Ovary (tissue), 9 donors: ENCODE results near the gene BRAT1. TPM values are rescaled to one million over a fixed set of nuclear protein-coding genes. Genes with fewer than 3 reads are reported as not detected.

ENCODE experiments used
- DNase-seq, 5 donors: peaks; one replicate each; pipeline ENCODE4 v3.0.0-alpha.2; 2019 to 2020
- H3K27ac ChIP-seq, 2 donors: fragments of 200-600 bp; one replicate each; pipeline versions ENCODE4 v1.5.1 to v1.8.0; 2019 to 2022
- H3K27me3 ChIP-seq: fragments of 200-600 bp; one replicate; pipeline ENCODE4 v1.8.0; 2022
- H3K36me3 ChIP-seq: fragments of 200-600 bp; sonication (generic); one replicate; pipeline ENCODE4 v1.5.1; 2019
- H3K4me1 ChIP-seq: one replicate; pipeline ENCODE4 v1.8.1; 2013; ENCODE audit warnings: mild to moderate bottlenecking, moderate library complexity; ENCODE audit not compliant: insufficient read depth
- H3K4me3 ChIP-seq: fragments of 200-600 bp; sonication (generic); one replicate; pipeline ENCODE4 v1.5.1; 2017
- H3K9me3 ChIP-seq, 2 donors: fragments of 200-600 bp in 1 of 2; sonication (generic) in 1 of 2; one replicate each; pipeline versions ENCODE4 v1.5.1 to v1.8.1; 2013 to 2019; ENCODE audit warnings: mild to moderate bottlenecking in 1 of 2, moderate library complexity in 1 of 2
- CTCF ChIP-seq, 3 donors: fragments of 450-650 bp in 2 of 3; fragments of 200-600 bp in 1 of 3; IDR thresholded peaks; one replicate each; pipeline versions ENCODE4 v1.5.1 to v1.8.0; 2016 to 2022; ENCODE audit warnings: antibody characterized with exemption in 3 of 3, mild to moderate bottlenecking in 1 of 3
- EP300 ChIP-seq: sonication (generic); formaldehyde crosslinking; IDR thresholded peaks from one replicate; pipeline ENCODE4 v1.6.1; 2017; ENCODE audit warnings: antibody characterized with exemption
- POLR2A ChIP-seq: fragments of 450-650 bp; IDR thresholded peaks from one replicate; pipeline ENCODE4 v1.6.1; 2017; ENCODE audit warnings: antibody characterized with exemption, mild to moderate bottlenecking, moderate library complexity
- WGBS, 3 donors: extraction: QIAGEN DNeasy Blood & Tissue Kit in 1 of 3; methylation state at CpG; one replicate each; pipeline versions ENCODE4 v1.1.5 to v1.1.7; 2013 to 2017; 5-methylcytosine and 5-hydroxymethylcytosine counted together
- intact Hi-C, 4 donors: fragments of 100-400 bp; cut with DNase I; formaldehyde crosslinking; loops; one replicate each; pipeline versions ENCODE4 v1.11.0 to v1.15.1; 2022 to 2023
- polyA plus RNA-seq, 2 donors: library from polyadenylated mRNA; stranded (reverse); fragments of 200-250 nt in 1 of 2; fragments of 350-450 nt in 1 of 2; fragmentation: Illumina TruSeq in 1 of 2; extraction: RNeasy Lipid Tissue Mini Kit (QIAGEN cat#74804) in 1 of 2; gene quantifications; one replicate each; pipeline ENCODE4 v1.2.3, GENCODE V29; 2013 to 2014
- total RNA-seq, 7 donors: library from RNA; depleted of rRNA in 2 of 7; stranded (reverse); fragments of >200 nt in 2 of 7; fragmentation: NEBNext Ultra II Directional in 3 of 7; extraction: Animal tissue kit (Norgen Biotek cat#: 25700) in 3 of 7; gene quantifications; one replicate each; pipeline versions ENCODE4 v1.1.0 to v1.2.4, GENCODE V29; 2016 to 2023
- donor health status: DM: no; HTN: no; CAD: no; lungs with moderate emphysema.
- donor health status: DM: no; HTN: no; CAD: no.
- donor health status: Bipolar disorder and iron deficiency.
- donor health status: DM: yes; HTN: yes; CAD: no.
- donor health status: DM: no; HTN: no; CAD: no.
- donor health status: DM: yes; HTN: yes; CAD: no.

BRAT1 gene
- total and polyA plus RNA-seq, 9 donors: 1.3 to 39.1 (median 30.2) TPM

- 88 to 90% (median 88%) methylated on average over 15 of the region's 15 CpGs for WGBS, 3 donors
- Histone ChIP-seq H3K27me3 (no peaks in the 10 kb centered on the region), H3K4me1 (no peaks in the 10 kb centered on the region), H3K4me3 (no peak overlapping the region), H3K36me3 (no peaks in the 10 kb centered on the region), H3K9me3 (no peaks in the 10 kb centered on the region), H3K27ac (no peak overlapping the region)
- intact Hi-C loops: loop anchor here in 1 of 4 donors (10.0 kb wide), 1 partner anchor 97 kb away; the partner anchor contains the start of gene GRIFIN
- no peak for TF ChIP-seq POLR2A
- TF ChIP-seq EP300: no peak
- TF ChIP-seq CTCF (IDR thresholded peaks at IDR 0.05): no peak
- no peak for DNase-seq
Observed at GRCh38 chr7:2571409-2571808, 16.1 kb upstream of the BRAT1 start.

- H3K27me3 ChIP-seq: no peaks in the 10 kb centered on the region
- H3K27ac ChIP-seq: no peak overlapping the region
- WGBS, 3 donors: 84 to 90% (median 87%) methylated on average over 16 of the region's 16 CpGs
- H3K9me3 ChIP-seq: no peaks in the 10 kb centered on the region
- H3K4me3 ChIP-seq: no peak overlapping the region
- intact Hi-C loops: loop anchor here in 1 of 4 donors (10.0 kb wide), 1 partner anchor 95 kb away; the partner anchor contains the start of gene GRIFIN
- no peaks in the 10 kb centered on the region for H3K4me1 ChIP-seq
- no peaks in the 10 kb centered on the region for H3K36me3 ChIP-seq
- TF ChIP-seq POLR2A (no peak), CTCF (IDR thresholded peaks at IDR 0.05) (no peak), EP300 (no peak)
- DNase-seq: no peak
Observed at GRCh38 chr7:2570021-2570420, 14.7 kb upstream of the BRAT1 start.

- Histone ChIP-seq H3K9me3 (no peaks in the 10 kb centered on the region), H3K4me3 (no peak overlapping the region), H3K4me1 (no peaks in the 10 kb centered on the region), H3K27ac (no peak overlapping the region), H3K27me3 (no peaks in the 10 kb centered on the region), H3K36me3 (no peaks in the 10 kb centered on the region)
- DNase-seq: no peak
- intact Hi-C loops: loop anchor here in 1 of 4 donors (5.0 kb wide), 1 partner anchor 113 kb away; no protein-coding TSS in a partner anchor
- TF ChIP-seq CTCF (IDR thresholded peaks at IDR 0.05) (no peak), EP300 (no peak), POLR2A (no peak)
- WGBS, 3 donors: 94 to 98% (median 97%) methylated on average over 14 of the region's 14 CpGs
Observed at GRCh38 chr7:2569421-2569820, 14.1 kb upstream of the BRAT1 start.

GRCh38 chr7:2568521-2569223, 13.3 kb upstream of the BRAT1 start:
- intact Hi-C loops: loop anchor here in 1 of 4 donors (5.0 kb wide), 1 partner anchor 114 kb away; no protein-coding TSS in a partner anchor
- Histone ChIP-seq H3K27me3 (no peaks in the 10 kb centered on the region), H3K4me3 (no peak overlapping the region), H3K4me1 (no peaks in the 10 kb centered on the region), H3K9me3 (no peaks in the 10 kb centered on the region), H3K36me3 (no peaks in the 10 kb centered on the region), H3K27ac (no peak overlapping the region)
- no peak for TF ChIP-seq CTCF (IDR thresholded peaks at IDR 0.05)
- no peak for TF ChIP-seq POLR2A
- no peak for TF ChIP-seq EP300
- WGBS, 3 donors: 93 to 94% (median 94%) methylated on average over 24 of the region's 24 CpGs
- no peak for DNase-seq
